Suprapubic skin (tissue), 4 donors: ENCODE data around the gene XIST.

Experiments
- EP300 ChIP-seq: sonication (generic); formaldehyde crosslinking; IDR thresholded peaks from one replicate; pipeline ENCODE4 v1.6.1; 2017; ENCODE audit warnings: antibody characterized with exemption
- POLR2A ChIP-seq, 2 donors: fragments of 450-650 bp; IDR thresholded peaks; one replicate each; pipeline ENCODE4 v1.6.1; 2017; ENCODE audit warnings: antibody characterized with exemption in 2 of 2, mild to moderate bottlenecking in 2 of 2, moderate library complexity in 2 of 2
- POLR2AphosphoS5 ChIP-seq, 3 donors: sonication (generic); formaldehyde crosslinking; IDR thresholded peaks; one replicate each; pipeline ENCODE4 v1.6.1; 2017; ENCODE audit warnings: antibody characterized with exemption in 3 of 3
- TF ChIP-seq, protein P1 (sequence below), 2 donors: fragments of 200-600 bp in 1 of 2; fragments of 450-650 bp in 1 of 2; sonication (generic) in 1 of 2; IDR thresholded peaks; one replicate each; pipeline ENCODE4 v1.5.1; 2016 to 2019; ENCODE audit warnings: antibody characterized with exemption in 2 of 2, mild to moderate bottlenecking in 1 of 2, moderate library complexity in 1 of 2

DNA sequence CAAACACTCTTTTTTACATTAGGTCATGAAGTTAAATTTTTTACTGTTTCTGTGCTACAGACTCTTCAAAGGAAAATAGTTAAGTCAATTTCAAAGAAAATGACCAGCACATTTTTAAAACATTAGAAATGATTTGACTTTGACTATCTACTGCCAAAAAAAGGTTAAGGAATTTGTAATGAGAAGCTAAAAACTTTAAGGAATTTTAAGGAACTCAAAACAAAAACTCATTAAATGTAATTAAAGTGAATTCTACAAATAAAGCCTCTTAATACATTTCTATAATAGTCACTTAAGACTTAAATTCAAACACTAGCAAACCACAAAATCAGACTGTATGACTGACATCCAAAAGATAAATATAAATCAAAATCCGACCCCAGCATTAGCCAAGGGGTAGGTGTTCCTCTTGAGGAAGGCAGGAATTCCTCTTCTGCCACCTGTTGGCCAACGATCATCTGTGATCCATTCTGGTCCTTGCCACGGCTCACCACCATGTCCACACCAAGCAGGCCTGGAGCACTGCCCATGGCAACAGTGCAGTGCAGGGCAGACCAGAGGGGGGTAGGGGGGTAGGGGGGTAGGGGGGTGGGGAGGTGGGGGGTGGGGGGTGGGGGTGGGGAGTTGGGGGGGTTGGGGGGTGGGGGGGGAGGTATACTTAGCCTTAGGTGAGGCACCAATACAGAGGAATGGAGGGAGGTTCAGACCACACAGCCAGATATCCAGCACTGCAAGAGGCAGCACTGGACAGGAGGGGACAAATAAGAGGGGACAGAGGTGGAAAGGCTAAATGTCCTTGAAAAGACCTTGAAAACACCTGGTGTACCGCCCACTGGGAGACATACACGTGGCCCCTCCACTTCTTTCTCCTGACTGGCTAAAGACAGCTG, 2.1 kb downstream of the XIST start:
- TF ChIP-seq EP300 (no peak), POLR2A (IDR thresholded peaks at IDR 0.05) (no peak), POLR2AphosphoS5 (IDR thresholded peaks at IDR 0.05) (no peak)
- TF ChIP-seq, protein P1, sequence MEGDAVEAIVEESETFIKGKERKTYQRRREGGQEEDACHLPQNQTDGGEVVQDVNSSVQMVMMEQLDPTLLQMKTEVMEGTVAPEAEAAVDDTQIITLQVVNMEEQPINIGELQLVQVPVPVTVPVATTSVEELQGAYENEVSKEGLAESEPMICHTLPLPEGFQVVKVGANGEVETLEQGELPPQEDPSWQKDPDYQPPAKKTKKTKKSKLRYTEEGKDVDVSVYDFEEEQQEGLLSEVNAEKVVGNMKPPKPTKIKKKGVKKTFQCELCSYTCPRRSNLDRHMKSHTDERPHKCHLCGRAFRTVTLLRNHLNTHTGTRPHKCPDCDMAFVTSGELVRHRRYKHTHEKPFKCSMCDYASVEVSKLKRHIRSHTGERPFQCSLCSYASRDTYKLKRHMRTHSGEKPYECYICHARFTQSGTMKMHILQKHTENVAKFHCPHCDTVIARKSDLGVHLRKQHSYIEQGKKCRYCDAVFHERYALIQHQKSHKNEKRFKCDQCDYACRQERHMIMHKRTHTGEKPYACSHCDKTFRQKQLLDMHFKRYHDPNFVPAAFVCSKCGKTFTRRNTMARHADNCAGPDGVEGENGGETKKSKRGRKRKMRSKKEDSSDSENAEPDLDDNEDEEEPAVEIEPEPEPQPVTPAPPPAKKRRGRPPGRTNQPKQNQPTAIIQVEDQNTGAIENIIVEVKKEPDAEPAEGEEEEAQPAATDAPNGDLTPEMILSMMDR (IDR thresholded peaks at IDR 0.05), result no peak
